Measurements from ENCODE around the gene HNRNPDL.
A peak's percentile ranks its signal among the peaks of the same experiment; 100 is the strongest.
"Not testable (repeated sequence)": the region's sequence is repeated elsewhere in the genome, so short reads cannot be mapped to it uniquely, and the experiment has no call there.

HNRNPDL gene

DNA sequence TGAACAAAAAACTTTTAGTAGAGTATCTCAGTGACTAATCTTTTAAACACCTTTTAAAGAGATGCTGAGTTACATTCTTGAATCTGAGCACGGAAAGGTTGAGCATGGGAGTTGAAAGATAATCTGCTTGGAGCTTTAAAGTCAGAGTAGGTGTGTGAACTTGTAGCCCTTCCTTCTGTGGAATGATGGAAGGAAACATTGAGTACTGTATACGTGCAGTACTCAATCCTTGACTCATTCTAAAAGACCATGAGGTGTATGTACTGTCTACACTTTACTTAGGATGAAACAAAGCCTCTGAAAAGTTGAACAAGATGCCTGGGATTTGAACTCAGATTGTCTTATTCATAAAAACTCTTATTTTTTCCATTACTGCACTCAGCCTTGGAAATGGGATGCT lies 3.5 kb upstream of the HNRNPDL start:
- no peak for DNase-seq (ENCODE audit: low read depth in 2 of 2, low spot score in 1 of 2)

DNA sequence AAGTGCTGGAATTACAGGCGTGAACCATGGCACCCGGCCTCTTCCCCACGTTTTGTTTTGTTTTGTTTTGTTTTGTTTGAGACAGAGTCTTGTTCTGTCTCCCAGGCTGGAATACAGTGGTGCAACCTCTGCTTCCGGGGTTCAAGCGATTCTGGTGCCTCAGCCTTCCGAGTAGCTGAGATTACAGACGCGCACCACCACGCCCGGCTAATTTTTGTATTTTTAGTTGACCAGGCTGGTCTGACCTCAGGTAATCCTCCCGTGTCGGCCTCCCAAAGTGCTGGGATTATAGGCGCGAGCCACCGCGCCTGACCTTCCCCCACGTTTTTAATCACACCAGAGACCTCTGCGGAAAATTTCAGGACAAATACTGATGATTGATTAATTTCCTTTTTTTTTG lies 2.3 kb upstream of the HNRNPDL start:
- DNase-seq (ENCODE audit: low read depth in 2 of 2, low spot score in 1 of 2), result no peak

GRCh38 chr4:82431831-82432230 lies 1.6 kb upstream of the HNRNPDL start:
- DNase-seq (ENCODE audit: low read depth in 2 of 2, low spot score in 1 of 2), result no peak

- DNase-seq (ENCODE audit: low read depth in 2 of 2, low spot score in 1 of 2), result no peak
Observed at GRCh38 chr4:82430964-82431745, 893 bp upstream of the HNRNPDL start.

DNA sequence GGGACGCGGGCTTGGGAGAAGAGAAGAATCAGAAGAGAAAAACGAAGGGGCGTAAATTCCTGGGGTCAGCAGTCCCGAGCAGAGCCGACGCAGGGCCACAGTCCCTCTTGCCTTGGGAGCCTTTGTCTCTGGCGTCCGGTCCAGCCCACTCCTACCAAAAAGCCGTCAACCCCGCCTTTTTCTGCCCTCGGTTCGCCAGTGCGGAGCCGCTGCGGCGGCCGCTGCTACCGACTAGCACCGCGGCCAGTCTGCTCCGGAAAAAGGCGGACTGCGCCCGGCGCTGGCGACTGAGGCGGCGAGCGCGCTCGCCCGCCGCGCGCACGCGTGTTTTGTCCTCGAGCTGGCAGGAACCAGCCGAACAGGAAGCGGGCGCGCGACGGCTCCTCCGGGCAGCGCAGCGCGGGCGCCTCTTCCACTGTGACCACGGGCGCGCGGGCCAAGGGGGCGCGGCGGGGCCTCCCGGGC lies 502 bp downstream of the HNRNPDL start:
- DNase-seq (ENCODE audit: low read depth in 2 of 2, low spot score in 1 of 2), result peak in 1 of 2 donors; percentile 61

DNA sequence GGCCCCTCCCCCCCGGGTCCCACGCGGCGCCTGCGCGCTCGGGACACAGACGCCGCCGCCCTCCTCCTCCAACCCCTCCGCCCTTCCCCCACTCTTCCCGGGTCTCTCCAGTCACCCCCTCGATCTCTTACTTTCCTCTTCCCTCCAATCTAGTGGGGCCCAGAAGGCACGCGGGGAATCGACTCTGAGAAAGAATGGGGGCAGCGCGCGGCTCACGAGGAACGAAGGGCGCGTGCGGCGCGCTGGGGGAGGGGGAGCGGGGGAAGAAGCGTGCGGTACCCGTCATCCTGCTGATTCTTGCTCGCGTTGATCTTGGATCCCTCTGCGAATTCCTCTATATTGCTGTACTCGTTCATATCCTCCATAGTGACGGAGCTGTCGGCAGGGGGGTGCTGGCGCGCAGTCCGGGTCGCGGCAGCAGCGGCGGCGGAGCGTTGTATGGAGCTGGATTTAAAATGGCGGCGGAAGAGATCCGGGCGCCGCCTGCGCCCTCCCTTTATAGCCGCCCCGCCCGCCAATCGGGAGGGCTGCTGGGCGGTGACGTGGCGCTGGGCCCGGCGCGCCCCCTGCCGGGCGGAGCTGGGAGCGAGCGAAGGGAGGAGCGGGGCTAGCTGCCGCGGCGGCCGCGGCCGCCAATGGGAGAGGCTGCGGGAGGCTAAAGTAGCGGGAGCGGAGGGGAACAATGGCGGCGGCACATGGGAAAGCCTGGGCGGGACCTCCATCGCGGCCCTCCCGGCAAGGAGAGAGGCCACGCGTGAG lies 1.1 kb downstream of the HNRNPDL start:
- peak; percentile 75 to 89 for DNase-seq (ENCODE audit: low read depth in 2 of 2, low spot score in 1 of 2)

- DNase-seq (ENCODE audit: low read depth in 2 of 2, low spot score in 1 of 2), result no peak
Observed at GRCh38 chr4:82428526-82428968, 1.7 kb downstream of the HNRNPDL start.

GRCh38 chr4:82425478-82425877 lies 4.8 kb downstream of the HNRNPDL start:
- no peak for DNase-seq (ENCODE audit: low read depth in 2 of 2, low spot score in 1 of 2)

GRCh38 chr4:82423245-82424054 lies 6.8 kb downstream of the HNRNPDL start:
- DNase-seq (ENCODE audit: low read depth in 2 of 2, low spot score in 1 of 2), result no peak

- no peak for DNase-seq (ENCODE audit: low read depth in 2 of 2, low spot score in 1 of 2)
Observed at GRCh38 chr4:82422616-82423015, 7.6 kb downstream of the HNRNPDL start.

DNA sequence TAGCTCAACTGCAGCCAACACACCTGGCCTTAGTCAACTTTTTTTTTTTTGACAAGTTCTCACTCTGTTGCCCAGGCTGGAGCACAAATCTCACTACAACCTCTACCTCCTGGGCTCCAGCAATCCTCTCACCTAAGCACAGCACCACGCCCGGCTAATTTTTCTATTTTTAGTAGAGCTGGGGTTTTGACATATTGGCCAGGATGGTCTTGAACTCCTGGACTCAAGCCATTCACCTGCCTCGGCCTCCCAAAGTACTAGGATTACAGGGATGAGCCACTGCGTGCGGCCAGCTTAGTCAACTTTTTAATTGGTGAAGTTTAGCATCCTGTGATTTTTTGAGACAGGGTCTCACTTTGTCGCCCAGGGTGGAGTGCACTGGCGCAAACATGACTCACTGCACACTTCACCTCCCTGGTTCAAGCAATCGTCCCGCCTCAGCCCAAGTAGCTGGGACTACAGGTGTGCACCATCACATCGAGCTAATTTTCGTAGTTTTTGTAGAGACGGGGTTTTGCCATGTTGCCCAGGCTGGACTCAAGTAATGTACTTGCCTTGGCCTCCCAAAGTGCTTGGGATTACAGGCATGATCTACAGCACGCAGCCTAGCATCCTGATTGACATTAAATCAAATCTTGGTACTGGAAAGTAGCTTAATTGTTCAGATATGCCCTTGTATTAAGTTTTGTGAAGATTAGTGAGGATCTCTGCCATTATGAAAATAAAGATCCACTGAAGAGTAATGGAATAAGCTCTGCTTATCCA lies 8.3 kb downstream of the HNRNPDL start:
- DNase-seq (ENCODE audit: low read depth in 2 of 2, low spot score in 1 of 2), result no peak

- DNase-seq (ENCODE audit: low read depth in 2 of 2, low spot score in 1 of 2), result no peak
Observed at GRCh38 chr4:82419451-82419850, 10.8 kb downstream of the HNRNPDL start.

DNA sequence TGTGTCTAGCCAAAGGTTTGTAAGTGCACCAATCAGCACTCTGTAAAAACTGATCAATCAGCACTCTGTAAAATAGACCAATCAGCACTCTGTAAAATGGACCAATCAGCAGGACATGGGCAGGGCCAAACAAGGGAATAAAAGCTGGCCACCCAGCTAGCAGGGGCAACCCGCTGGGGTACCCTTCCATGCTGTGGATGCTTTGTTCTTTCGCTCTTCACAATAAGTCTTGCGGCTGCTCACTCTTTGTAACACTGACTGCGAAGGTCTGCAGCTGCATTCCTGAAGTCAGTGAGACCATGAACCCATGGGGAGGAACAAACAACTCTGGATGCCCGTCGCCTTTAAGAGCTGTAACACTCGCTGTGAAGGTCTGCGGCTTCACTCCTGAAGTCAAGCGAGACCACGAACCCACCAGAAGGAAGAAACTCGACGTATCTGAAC lies 14.3 kb downstream of the HNRNPDL start:
- no peak for DNase-seq (ENCODE audit: low read depth in 2 of 2, low spot score in 1 of 2)

DNA sequence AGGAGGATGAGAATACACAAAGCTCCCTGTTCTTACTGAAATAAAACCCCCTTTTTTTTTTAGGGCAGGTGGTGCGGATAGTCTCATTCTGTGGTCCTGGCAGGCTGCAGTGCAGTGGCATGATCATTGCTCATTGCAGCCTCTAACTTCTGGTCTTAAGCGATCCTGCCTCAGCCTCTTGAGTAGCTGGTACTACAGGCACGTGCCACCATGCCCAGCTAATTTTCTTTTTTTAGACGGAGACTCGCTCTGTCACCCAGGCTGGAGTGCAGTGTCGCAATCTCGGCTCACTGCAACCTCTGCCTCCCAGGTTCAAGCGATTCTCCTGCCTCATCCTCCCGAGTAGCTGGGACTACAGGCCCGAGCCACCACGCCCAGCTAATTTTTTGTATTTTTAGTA lies 15.2 kb downstream of the HNRNPDL start:
- DNase-seq (ENCODE audit: low read depth in 2 of 2, low spot score in 1 of 2), result not testable (repeated sequence)

- DNase-seq (ENCODE audit: low read depth in 2 of 2, low spot score in 1 of 2), result no peak
Observed at GRCh38 chr4:82403725-82404124, 26.5 kb downstream of the HNRNPDL start.

GRCh38 chr4:82402196-82402775 lies 28.0 kb downstream of the HNRNPDL start:
- DNase-seq (ENCODE audit: low read depth in 2 of 2, low spot score in 1 of 2), result no peak

GRCh38 chr4:82401600-82401999 lies 28.7 kb downstream of the HNRNPDL start:
- no peak for DNase-seq (ENCODE audit: low read depth in 2 of 2, low spot score in 1 of 2)

DNA sequence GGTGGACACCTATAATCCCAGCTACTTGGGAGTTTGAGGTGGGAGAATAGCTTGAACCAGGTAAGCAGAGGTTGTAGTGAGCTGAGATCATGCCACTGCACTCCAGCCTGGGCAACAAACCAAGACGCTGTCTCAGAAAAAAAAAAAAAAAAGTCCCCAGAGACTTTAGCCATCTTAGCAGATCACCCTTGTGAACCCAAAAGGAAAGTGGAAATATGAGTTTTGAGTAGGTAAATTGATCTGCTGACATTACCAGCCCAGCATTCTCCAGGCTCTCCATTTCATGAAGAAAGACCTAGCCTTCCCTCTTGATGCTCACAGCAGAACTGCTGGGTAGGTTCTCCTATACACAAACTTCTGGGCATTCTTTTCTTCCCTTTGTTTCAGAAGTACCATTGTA lies 32.0 kb downstream of the HNRNPDL start:
- no peak for DNase-seq (ENCODE audit: low read depth in 2 of 2, low spot score in 1 of 2)

- DNase-seq (ENCODE audit: low read depth in 2 of 2, low spot score in 1 of 2), result no peak
Observed at GRCh38 chr4:82397527-82397926, 32.7 kb downstream of the HNRNPDL start.

GRCh38 chr4:82394896-82395295 lies 35.4 kb downstream of the HNRNPDL start:
- no peak for DNase-seq (ENCODE audit: low read depth in 2 of 2, low spot score in 1 of 2)
